ENCODE measurements around the gene DNMT3A.
"Not testable (repeated sequence)": the region's sequence is repeated elsewhere in the genome, so short reads cannot be mapped to it uniquely, and the experiment has no call there.

Gene DNMT3A

GRCh38 chr2:25221579-25221978, 120.1 kb downstream of the DNMT3A start:
- TF ChIP-seq CTCF (IDR thresholded peaks at IDR 0.05; ENCODE audit: low read depth, low read length, missing control alignments) = no peak
- H3K4me3 ChIP-seq (replicated peaks; ENCODE audit: low read depth, low read length) = no peak overlapping the region
- DNase-seq (ENCODE audit: extremely low read depth, low read depth) = no peak

GRCh38 chr2:25220313-25220712, 121.4 kb downstream of the DNMT3A start:
- no peak for TF ChIP-seq CTCF (IDR thresholded peaks at IDR 0.05; ENCODE audit: low read depth, low read length, missing control alignments)
- DNase-seq (ENCODE audit: extremely low read depth, low read depth) = no peak
- no peak overlapping the region for H3K4me3 ChIP-seq (replicated peaks; ENCODE audit: low read depth, low read length)

- TF ChIP-seq CTCF (IDR thresholded peaks at IDR 0.05; ENCODE audit: low read depth, low read length, missing control alignments) = no peak
Measured at GRCh38 chr2:25219621-25220020, 122.1 kb downstream of the DNMT3A start.

GRCh38 chr2:25218100-25218499, 123.6 kb downstream of the DNMT3A start:
- TF ChIP-seq CTCF (IDR thresholded peaks at IDR 0.05; ENCODE audit: low read depth, low read length, missing control alignments) = no peak
- DNase-seq (ENCODE audit: extremely low read depth, low read depth) = no peak
- no peak overlapping the region for H3K4me3 ChIP-seq (replicated peaks; ENCODE audit: low read depth, low read length)

More at GRCh38 chr2:25219621-25220020, 122.1 kb downstream of the DNMT3A start:
- H3K4me3 ChIP-seq (replicated peaks; ENCODE audit: low read depth, low read length) = no peak overlapping the region
- DNase-seq (ENCODE audit: extremely low read depth, low read depth) = no peak

GRCh38 chr2:25215948-25216679, 125.6 kb downstream of the DNMT3A start:
- TF ChIP-seq CTCF (IDR thresholded peaks at IDR 0.05; ENCODE audit: low read depth, low read length, missing control alignments) = no peak
- no peak for DNase-seq (ENCODE audit: extremely low read depth, low read depth)
- H3K4me3 ChIP-seq (replicated peaks; ENCODE audit: low read depth, low read length) = peak overlapping the region; percentile 41

GRCh38 chr2:25215232-25215631, 126.5 kb downstream of the DNMT3A start:
- TF ChIP-seq CTCF (IDR thresholded peaks at IDR 0.05; ENCODE audit: low read depth, low read length, missing control alignments) = no peak
- H3K4me3 ChIP-seq (replicated peaks; ENCODE audit: low read depth, low read length) = no peak overlapping the region
- DNase-seq (ENCODE audit: extremely low read depth, low read depth) = no peak

- no peak for TF ChIP-seq CTCF (IDR thresholded peaks at IDR 0.05; ENCODE audit: low read depth, low read length, missing control alignments)
- no peak overlapping the region for H3K4me3 ChIP-seq (replicated peaks; ENCODE audit: low read depth, low read length)
- DNase-seq (ENCODE audit: extremely low read depth, low read depth) = no peak
Measured at GRCh38 chr2:25213229-25213628, 128.5 kb downstream of the DNMT3A start.

- DNase-seq (ENCODE audit: extremely low read depth, low read depth); H3K4me3 ChIP-seq (replicated peaks; ENCODE audit: low read depth, low read length): not testable (repeated sequence)
Measured at GRCh38 chr2:25210923-25211322, 130.8 kb downstream of the DNMT3A start.

Data from HFF-Myc (cell line).